ENCODE data around the gene COTL1. TPM values are rescaled to one million over a fixed set of nuclear protein-coding genes. Genes with fewer than 3 reads are reported as not detected.

COTL1 gene
- total and polyA plus RNA-seq, 9 of the 15 experiments (the other 6 are each of a cell fraction or from before 2014, with no cell fraction given) = 27.7 to 185 (median 72.5) TPM

- TF ChIP-seq ZEB2 (IDR thresholded peaks at IDR 0.05) = no peak
- no peak for TF ChIP-seq PYGO2 (tag; IDR thresholded peaks at IDR 0.05)
- TF ChIP-seq MTA1 (IDR thresholded peaks at IDR 0.05; ENCODE audit: borderline replicate concordance) = peak; percentile 83
- TF ChIP-seq, protein P1, sequence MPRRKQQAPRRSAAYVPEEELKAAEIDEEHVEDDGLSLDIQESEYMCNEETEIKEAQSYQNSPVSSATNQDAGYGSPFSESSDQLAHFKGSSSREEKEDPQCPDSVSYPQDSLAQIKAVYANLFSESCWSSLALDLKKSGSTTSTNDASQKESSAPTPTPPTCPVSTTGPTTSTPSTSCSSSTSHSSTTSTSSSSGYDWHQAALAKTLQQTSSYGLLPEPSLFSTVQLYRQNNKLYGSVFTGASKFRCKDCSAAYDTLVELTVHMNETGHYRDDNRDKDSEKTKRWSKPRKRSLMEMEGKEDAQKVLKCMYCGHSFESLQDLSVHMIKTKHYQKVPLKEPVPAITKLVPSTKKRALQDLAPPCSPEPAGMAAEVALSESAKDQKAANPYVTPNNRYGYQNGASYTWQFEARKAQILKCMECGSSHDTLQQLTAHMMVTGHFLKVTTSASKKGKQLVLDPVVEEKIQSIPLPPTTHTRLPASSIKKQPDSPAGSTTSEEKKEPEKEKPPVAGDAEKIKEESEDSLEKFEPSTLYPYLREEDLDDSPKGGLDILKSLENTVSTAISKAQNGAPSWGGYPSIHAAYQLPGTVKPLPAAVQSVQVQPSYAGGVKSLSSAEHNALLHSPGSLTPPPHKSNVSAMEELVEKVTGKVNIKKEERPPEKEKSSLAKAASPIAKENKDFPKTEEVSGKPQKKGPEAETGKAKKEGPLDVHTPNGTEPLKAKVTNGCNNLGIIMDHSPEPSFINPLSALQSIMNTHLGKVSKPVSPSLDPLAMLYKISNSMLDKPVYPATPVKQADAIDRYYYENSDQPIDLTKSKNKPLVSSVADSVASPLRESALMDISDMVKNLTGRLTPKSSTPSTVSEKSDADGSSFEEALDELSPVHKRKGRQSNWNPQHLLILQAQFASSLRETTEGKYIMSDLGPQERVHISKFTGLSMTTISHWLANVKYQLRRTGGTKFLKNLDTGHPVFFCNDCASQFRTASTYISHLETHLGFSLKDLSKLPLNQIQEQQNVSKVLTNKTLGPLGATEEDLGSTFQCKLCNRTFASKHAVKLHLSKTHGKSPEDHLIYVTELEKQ (CRISPR knock-in tag; IDR thresholded peaks at IDR 0.05) = no peak
- no peak for TF ChIP-seq ZNF431 (CRISPR knock-in tag; IDR thresholded peaks at IDR 0.05)
- peak; percentile 53 for TF ChIP-seq POLR2A (conservative IDR thresholded peaks at IDR 0.05)
- TF ChIP-seq, protein P2, sequence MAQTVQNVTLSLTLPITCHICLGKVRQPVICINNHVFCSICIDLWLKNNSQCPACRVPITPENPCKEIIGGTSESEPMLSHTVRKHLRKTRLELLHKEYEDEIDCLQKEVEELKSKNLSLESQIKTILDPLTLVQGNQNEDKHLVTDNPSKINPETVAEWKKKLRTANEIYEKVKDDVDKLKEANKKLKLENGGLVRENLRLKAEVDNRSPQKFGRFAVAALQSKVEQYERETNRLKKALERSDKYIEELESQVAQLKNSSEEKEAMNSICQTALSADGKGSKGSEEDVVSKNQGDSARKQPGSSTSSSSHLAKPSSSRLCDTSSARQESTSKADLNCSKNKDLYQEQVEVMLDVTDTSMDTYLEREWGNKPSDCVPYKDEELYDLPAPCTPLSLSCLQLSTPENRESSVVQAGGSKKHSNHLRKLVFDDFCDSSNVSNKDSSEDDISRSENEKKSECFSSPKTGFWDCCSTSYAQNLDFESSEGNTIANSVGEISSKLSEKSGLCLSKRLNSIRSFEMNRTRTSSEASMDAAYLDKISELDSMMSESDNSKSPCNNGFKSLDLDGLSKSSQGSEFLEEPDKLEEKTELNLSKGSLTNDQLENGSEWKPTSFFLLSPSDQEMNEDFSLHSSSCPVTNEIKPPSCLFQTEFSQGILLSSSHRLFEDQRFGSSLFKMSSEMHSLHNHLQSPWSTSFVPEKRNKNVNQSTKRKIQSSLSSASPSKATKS (CRISPR knock-in tag; IDR thresholded peaks at IDR 0.05) = no peak
- TF ChIP-seq, protein P3, sequence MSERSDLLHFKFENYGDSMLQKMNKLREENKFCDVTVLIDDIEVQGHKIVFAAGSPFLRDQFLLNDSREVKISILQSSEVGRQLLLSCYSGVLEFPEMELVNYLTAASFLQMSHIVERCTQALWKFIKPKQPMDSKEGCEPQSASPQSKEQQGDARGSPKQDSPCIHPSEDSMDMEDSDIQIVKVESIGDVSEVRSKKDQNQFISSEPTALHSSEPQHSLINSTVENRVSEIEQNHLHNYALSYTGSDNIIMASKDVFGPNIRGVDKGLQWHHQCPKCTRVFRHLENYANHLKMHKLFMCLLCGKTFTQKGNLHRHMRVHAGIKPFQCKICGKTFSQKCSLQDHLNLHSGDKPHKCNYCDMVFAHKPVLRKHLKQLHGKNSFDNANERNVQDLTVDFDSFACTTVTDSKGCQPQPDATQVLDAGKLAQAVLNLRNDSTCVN (CRISPR knock-in tag; IDR thresholded peaks at IDR 0.05) = peak; percentile 60; the same call in 1 of the 2 replicates
- TF ChIP-seq, protein P4, sequence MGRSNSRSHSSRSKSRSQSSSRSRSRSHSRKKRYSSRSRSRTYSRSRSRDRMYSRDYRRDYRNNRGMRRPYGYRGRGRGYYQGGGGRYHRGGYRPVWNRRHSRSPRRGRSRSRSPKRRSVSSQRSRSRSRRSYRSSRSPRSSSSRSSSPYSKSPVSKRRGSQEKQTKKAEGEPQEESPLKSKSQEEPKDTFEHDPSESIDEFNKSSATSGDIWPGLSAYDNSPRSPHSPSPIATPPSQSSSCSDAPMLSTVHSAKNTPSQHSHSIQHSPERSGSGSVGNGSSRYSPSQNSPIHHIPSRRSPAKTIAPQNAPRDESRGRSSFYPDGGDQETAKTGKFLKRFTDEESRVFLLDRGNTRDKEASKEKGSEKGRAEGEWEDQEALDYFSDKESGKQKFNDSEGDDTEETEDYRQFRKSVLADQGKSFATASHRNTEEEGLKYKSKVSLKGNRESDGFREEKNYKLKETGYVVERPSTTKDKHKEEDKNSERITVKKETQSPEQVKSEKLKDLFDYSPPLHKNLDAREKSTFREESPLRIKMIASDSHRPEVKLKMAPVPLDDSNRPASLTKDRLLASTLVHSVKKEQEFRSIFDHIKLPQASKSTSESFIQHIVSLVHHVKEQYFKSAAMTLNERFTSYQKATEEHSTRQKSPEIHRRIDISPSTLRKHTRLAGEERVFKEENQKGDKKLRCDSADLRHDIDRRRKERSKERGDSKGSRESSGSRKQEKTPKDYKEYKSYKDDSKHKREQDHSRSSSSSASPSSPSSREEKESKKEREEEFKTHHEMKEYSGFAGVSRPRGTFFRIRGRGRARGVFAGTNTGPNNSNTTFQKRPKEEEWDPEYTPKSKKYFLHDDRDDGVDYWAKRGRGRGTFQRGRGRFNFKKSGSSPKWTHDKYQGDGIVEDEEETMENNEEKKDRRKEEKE (IDR thresholded peaks at IDR 0.05; ENCODE audit: borderline replicate concordance in 1 of 2, control insufficient read depth in 1 of 2, low read depth in 2 of 2, low read length in 1 of 2) = no peak
- TF ChIP-seq SETDB1 (IDR thresholded peaks at IDR 0.05; ENCODE audit: low read length) = no peak
- peak; percentile 19; the same call in 1 of the 2 replicates for TF ChIP-seq THAP12 (CRISPR knock-in tag; IDR thresholded peaks at IDR 0.05)
- no peak for TF ChIP-seq SAFB2 (IDR thresholded peaks at IDR 0.05; ENCODE audit: borderline replicate concordance, low read depth, low read length, severe bottlenecking)
These were observed 30.1 kb upstream of the COTL1 start, which contains the start of gene KLHL36 (continued) for GRCh38 chr16:84647828-84648594.

Measured in K562 (cell line).